Measurements from ENCODE around the gene PLEKHH3. TPM values are rescaled to one million over a fixed set of nuclear protein-coding genes. Genes with fewer than 3 reads are reported as not detected.
"Not testable (repeated sequence)": the region's sequence is repeated elsewhere in the genome, so short reads cannot be mapped to it uniquely, and the experiment has no call there.

Gene PLEKHH3
- polyA plus RNA-seq, 4 donors: 12.3 to 23.0 (median 19.9) TPM

DNA sequence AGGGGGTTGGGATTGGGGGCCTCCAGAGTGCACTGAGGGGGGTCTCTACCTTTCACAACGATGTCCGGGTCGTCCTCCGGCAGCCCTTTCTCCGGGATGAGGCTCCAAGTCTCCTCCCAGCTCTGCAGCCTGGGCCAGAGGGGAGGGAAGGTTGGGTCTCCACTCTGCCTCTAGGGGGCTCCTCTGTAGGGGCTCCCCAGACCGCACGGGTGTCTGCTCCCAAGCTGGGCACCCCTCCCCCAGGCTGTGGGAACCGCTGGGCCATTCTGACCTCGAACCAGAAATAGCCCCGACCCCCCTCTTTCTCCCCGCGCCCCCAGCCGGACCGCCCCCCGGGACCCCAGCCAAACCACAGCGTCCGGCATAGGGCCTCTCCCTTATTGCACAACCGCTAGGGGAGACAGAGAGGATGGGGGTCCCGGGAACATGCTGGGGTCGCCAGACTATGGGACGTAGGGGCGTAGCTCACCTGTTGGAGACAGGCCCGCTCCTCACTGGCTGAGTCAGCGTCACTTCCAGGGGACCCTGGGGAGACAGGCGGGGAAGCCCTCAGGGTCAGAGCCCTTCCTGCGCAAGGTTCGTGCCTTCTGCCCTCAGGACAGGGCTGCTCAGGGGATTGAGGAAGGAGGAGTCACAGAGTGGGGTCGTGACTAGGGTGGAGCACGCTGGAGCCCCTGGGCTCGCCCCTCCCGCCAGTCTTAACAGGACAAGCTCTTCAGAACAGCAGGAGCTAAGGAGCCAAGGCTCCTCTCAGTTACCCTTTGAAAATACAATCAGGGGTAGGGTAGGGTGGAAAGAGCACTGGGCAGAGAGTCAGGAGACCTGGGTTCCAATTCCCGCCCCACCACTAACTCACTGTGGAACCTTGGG is 2.7 kb downstream of the PLEKHH3 start:
- no peak for DNase-seq (ENCODE audit: low read depth in 4 of 4, low spot score in 2 of 4)

DNA sequence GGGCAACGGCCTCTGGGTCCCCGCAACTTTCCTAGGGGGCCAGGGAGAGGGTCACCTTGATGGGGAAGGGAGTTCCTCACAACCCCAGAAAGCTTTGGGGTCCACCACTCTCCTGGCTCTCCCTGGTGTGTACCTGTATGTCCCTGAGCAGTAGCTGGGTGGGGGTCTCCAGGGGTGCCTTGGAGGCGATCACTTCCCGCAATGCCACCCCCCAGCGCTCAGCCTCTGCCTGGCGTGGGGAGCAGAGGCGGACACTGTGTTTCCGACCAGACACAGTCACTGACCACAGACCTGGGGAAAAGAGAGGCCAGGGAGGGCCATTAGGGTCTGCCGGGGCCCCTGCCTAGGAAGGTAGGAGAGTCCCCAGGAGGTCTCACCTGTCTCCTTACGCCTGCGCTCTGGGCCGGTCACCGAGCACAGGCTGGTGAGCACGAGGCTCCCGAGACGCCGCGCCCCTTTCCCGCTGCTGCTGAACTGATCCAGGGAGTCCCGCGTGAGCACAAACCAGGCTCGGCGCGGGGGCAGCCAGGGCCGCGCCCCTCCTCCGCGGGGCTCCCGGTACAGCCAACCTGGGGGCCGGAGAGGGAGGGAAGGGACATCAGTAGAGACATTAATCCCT is 3.4 kb downstream of the PLEKHH3 start:
- no peak for DNase-seq (ENCODE audit: low read depth in 4 of 4, low spot score in 2 of 4)

DNA sequence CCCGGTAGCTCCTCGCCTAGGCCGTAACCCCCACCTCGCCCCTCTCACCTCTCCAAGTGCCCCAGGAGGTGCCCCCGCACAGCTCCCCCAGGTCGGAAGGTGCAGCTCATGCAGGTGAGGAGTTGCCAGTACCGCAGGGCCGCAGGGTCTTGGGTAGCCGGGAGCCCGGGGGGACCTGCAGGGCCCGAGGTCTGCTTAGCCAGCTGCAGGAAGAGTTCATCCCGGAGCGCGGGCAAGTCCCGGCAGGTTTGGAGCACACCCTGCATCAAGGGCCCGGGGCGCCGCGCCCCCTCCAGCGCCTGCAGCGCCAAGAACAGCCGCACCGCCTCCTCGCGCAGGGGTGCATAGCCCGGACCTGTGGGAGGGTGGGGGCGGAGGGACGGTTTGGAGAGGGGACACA is 4.8 kb downstream of the PLEKHH3 start:
- no peak for DNase-seq (ENCODE audit: low read depth in 4 of 4, low spot score in 2 of 4)

DNA sequence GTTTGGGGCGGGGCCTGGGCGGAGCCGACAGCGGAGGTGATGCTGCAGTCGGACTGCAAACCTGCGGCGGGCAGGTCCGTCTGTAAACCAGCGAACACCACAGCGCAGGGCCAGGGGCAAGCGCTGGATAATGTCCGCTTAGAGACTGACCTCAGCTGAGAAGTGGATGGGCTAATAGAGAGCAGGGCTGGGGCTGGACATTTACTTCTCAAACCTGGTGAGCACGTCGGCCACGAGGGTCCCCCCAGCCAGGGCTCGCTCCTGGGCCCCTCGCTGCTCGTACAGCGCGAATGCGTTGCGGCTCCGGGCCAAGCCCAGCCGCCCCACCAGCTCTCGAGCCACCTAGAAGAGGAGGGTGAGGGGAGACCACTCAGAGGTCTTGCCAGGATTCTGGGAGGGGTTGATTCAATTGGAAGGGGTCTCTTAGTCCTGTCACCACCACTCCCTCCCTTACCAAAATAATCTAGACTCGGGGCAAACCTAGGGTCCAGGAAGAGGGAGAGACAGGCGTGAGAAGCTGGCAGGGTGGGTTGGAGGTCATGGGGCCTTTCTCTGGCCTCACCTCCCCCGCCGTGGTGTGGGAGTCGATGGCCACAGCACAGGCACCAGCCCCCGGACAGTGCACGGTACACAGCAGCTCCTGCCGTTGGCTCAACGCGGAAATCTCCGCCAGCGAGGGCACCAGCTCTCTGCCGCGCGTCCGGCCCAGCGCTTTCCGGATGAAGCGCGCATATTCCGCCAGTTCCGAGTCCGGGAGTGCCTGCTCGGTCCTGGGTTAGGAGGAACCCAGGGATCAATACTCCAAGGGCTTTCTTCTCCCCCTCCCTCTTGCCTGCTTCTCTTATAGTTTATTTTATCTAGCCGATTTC is 5.8 kb downstream of the PLEKHH3 start:
- no peak for DNase-seq (ENCODE audit: low read depth in 4 of 4, low spot score in 2 of 4)

DNA sequence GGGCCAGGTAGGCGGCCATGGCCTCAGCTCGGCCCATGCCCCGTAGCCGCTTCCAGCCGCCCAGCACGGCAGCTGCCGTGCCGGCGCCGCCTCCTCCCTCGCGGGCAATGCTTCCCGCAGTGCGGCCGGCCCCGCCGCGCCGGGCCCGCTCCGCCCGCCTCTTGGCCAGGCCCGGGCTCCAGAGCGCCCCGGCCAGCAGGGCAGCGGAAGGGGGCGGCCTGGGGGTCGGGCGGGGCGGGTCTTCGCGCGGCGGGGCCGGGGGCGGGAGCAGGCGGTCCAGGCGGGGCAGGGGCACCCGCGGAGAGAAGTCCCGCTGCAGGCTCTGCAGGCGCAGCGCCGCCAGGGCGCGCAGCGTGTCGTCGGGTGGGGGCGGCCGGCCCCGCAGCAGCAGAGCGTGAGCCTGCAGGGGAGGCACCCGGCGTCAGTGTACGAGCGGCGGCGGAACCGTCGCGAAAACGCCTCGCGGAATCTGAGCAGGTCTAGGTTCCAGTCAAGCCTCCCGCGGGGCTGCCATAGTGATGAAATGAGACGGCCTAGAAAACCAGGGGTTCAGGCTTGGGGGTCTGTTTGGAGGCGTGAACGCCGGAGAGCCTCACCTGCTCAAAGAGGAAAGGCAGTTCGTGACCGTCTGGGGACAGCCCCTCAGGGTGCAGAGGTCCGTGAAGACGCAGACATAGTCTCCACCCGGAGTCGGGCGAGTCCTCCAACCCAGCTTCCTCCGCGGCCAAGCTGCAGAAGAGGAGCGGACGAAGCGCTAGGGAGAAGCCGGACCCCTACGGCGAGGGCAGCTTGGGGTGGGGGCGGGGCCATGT is 6.6 kb downstream of the PLEKHH3 start:
- DNase-seq (ENCODE audit: low read depth in 4 of 4, low spot score in 2 of 4): no peak

DNA sequence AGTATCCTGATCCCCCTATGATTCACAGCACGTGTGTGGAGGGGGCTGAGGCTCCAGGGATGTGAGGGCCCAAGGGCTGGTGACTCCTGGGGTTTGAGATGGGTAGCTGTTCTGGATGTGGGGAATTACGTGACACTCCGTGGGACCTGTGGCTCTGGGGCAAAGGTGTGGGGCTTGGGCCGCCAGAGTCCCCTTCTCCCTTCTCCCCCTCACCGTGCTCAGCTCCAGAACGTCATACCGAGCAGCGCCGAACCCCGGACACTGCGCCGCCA is 7.2 kb downstream of the PLEKHH3 start:
- no peak for DNase-seq (ENCODE audit: low read depth in 4 of 4, low spot score in 2 of 4)

DNA sequence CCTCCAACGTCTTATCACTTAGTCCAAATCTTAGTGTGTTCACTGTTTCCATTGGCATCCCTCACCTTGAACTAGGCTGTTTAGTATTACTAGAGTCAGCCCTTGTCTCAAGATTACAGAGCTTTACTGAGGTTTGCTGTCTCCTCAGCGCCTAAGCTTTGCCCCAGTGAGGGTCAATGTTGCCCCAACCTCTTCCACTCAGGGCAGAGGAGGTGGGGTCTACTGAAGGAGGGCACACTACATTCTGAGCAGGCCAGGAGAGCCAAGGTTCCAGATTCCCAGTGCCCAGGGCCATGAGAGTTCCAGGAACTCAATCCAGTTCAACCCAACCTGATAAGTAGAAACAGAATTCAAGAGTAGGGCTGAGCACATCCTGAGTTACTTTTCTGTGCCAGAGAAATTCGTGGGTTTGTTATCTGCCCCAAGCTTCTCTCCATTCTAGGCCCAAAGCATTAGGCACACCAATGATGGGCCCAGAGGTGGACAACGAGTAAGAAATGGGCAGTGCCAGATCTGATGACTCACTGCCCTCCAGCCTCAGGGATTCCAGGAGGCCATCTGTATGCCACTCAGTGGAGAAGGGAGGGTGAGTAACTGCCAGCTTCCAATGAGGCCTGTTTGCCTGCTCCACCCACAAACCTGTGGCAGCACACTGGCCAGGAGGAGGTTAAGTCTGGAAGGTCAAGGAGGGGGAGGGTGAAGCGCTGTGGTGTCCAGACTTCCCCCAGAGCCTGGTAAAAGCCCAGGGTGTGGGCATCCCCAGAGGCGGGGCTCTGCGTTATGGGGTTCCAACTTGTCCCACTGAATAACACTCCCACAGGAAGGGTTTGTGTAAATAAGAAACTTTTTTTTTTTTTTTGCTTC is 9.5 kb downstream of the PLEKHH3 start:
- no peak for DNase-seq (ENCODE audit: low read depth in 4 of 4, low spot score in 2 of 4)

DNA sequence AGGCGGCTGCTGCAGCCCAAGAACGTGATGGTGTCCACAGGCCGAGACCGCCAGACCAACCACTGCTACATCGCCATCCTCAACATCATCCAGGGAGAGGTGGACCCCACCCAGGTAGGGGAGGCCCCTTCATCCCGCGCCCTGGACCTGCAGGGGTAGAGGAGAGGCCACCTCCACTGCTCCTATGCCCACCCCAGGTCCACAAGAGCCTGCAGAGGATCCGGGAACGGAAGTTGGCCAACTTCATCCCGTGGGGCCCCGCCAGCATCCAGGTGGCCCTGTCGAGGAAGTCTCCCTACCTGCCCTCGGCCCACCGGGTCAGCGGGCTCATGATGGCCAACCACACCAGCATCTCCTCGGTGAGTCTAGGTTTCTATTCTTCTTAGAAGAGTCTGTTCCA is 10.7 kb downstream of the PLEKHH3 start:
- not testable (repeated sequence) for DNase-seq (ENCODE audit: low read depth in 4 of 4, low spot score in 2 of 4)

DNA sequence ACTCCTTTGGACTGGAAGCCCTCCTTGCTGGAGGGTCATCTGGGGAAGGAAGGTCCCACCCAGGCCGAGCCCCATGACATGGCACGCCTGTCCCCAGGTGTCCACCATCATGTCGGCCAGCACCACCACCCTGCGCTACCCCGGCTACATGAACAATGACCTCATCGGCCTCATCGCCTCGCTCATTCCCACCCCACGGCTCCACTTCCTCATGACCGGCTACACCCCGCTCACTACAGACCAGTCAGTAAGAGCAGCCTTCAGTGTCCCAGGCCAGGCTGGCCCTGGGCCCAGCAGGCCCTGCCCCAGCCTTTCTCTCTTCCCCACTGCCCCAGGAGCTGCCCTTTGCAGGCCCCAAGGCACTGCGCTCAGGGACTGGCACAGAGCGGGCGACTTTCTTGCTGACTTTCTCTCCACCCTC is 11.2 kb downstream of the PLEKHH3 start:
- no peak for DNase-seq (ENCODE audit: low read depth in 4 of 4, low spot score in 2 of 4)

DNA sequence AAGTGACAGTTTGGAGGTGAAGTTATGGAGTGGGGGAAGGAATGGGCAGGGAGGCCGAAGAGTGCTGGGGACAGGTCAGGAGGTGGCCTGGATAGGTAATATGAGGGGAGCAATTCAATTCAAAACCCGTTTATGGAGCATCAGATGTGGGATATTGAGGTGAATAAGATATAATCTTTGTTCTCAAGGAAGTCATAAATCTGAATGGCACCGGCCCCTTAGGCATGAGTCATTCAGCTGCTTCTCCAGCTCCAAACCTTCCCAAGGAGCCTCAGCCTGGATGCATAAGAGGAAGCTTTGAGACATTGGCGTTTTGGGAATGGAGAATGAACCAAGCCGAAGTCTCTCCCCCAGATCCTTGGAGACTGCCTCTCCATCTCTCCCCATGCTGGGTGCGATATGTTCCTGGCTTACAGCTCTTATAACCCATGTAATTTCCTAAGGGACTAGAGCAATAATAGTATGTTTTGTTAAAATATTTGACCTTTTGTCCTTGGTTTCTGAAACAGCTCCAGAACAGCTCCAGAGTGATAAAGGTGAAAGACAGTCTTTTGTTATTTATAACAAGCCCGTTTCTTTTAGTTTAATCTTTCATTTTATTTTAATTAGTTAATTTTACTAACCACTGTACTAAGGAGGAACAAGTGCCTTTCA is 16.0 kb downstream of the PLEKHH3 start:
- no peak for DNase-seq (ENCODE audit: low read depth in 4 of 4, low spot score in 2 of 4)

DNA sequence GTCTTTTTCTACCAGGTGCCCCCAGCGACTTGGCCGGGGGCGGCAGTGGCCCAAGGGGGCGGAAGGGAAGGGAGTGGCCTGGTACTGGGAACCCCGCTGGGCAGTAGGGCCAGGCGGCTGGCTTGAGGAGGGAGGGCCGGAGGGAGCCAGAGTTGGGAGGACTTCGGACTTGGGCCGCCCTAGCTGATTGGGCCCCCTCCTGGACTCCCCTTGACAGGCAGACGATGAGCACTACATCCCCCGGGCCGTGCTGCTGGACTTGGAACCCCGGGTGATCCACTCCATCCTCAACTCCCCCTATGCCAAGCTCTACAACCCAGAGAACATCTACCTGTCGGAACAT is 16.9 kb downstream of the PLEKHH3 start:
- DNase-seq (ENCODE audit: low read depth in 4 of 4, low spot score in 2 of 4): not testable (repeated sequence)

DNA sequence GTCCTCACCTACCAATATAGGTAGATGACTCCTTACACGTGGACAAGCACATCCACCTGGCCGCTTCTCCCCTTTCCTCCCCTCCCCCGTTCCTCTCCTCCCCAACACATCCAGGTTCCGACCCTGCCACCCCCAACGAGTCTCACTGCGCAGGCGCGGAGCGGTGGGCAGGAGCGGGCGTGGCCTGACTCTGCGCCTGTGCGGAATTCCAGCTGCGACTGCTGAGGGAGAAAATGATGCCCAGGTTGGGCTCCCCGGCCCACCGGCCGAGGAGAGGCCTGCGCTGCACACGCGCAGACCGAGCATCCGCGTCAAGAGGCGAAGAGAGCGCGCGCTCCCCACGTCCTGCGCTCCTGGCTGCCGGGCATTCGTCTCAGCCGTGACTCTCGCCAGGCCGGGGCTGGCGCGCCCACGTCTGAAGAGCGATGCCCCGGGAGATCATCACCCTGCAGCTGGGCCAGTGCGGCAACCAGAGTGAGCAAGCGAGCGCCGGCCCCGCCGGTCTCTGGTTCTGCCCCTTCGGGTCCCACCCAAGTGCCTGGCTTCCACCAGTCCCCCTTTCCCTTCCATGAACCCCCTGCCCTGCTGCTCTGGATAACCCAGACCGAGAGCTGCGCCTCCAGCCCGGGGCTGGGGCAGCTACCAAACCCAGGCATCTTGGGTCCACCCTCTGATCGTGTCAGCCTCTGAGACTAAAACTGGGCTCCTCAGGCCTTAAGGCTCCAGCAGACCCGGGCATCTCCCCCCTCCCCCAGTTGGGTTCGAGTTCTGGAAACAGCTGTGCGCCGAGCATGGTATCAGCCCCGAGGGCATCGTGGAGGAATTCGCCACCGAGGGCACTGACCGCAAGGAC is 17.5 kb downstream of the PLEKHH3 start, which contains the start of gene TUBG2:
Gene TUBG2 (plus strand): TSS at position 206 of the 853 bp plus-strand sequence. CDS start 220 bp downstream, at position 426.
- peak in 2 of 4 donors; percentile 89 to 92 for DNase-seq (ENCODE audit: low read depth in 4 of 4, low spot score in 2 of 4)

DNA sequence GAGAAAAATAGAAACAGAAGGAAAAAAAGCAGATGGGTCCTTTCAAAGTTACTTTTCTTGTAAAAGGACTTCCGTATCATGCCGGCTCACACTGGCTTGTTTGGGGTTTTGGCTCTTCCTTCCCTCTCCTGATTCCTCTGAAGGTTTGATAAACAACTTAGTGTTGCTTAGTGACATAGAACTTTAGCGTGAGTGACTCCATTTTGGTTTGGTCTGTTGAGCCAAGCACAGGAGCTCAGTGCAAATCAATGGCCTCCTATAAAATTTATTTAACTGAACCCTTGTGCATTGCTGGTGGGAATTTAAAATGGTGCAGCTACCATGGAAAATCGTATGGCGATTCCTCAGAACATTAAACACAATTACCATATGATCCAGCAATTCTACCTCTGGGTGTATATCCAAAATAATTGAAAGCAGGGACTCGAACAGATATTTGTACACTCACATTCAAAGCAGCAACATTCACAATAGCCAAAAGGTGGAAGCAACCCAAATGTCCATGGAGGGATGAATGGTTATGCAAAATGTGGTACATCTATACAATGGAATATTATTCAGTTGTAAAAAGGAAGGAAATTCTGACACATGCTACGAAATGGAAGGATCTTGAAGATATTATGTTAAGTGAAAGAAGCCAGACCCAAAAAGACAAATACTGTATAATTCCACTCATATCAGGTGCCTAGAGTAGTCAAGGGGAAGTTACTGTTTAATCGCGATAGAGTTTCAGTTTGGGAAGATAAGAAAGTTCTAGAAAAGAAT is 18.8 kb downstream of the PLEKHH3 start:
- DNase-seq (ENCODE audit: low read depth in 4 of 4, low spot score in 2 of 4): no peak

DNA sequence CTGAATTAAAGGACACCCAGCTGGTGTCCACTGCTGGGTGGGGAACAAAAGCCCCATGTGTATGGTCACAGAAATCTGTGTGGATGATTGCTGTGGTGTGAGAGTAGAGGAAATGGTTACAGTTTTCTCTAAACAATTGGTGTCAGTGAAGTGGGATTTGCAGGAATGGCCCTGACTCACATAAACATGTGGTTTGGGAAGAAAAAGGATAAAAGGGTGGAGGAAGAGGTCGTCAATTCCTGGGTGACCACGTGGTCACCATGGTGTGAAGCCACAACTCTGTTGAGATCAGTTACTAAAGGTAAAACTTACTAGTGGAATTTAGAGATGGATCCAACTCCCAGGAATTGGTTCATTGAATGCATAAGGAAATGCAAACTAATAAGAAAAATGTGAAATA is 21.3 kb downstream of the PLEKHH3 start:
- no peak for DNase-seq (ENCODE audit: low read depth in 4 of 4, low spot score in 2 of 4)

DNA sequence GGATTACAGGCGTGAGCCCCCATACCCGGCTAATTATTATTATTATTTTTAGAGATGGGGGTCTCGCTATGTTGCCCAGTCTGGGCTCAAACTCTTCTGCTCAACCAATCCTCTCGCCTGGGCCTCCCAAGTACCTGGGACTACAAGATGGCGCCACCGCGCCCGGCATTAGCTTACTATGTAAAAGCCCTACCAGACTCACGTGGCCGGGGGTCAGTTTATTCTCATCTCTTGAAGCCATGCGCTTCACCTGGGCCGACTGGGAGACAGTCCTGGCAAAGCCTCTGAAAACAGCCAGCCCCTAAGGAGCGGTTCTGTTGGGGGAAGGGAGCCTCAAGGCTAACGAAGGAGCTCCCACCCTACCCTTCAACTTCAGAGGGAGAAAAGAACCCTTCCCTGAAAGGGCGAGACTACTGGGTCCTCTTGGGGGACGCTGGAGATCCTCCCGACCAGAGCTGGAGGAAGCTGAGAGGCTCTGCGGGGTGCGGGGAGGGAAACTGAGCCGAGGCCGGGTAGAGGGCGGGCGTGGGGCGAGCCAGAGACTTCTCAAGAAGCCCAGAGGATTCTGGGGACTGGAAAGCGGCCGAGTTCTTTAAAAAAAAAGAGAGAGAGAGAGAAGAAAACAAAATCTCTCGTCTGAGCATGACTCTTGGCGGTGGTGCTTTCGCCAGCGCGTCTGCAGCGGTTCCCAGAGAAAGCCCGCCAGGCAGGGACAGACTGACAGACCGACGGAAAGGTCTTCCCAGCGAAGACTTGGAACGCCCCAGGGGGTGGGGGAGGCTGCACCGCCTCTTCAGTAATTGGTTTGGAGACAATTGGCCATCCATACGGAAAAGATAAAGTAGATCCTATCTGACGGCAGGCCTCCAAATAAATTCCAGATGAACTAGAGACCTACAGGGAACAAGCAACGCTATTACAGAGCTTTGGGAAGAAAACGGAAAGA is 23.3 kb downstream of the PLEKHH3 start:
- peak in 1 of 4 donors; percentile 26 for DNase-seq (ENCODE audit: low read depth in 4 of 4, low spot score in 2 of 4)

DNA sequence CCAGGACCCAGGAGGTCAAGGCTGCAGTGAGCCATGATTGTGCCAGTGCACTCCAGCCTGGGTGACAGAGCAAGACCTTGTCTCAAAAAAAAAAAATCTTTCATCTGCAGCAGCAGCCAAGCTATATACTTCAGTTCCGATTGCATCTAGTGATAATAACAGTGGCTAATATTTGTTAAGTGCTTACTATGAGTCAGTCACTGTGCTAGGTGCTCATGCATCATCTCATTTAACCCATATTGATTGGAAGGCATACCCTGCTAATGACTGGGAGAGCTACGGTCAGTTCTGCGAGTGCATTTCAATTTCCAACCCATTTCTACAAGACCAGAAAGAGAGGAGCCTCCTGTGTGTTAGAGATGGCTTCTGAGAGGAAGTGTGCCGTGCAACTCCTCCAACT is 25.4 kb downstream of the PLEKHH3 start:
- no peak for DNase-seq (ENCODE audit: low read depth in 4 of 4, low spot score in 2 of 4)
